ENCODE results near the gene PLCB1. TPM values are rescaled to one million over a fixed set of nuclear protein-coding genes. Genes with fewer than 3 reads are reported as not detected.

The PLCB1 gene
- total and polyA plus RNA-seq, 2 donors (not counting 3 experiments of a cell fraction or from before 2014, with no cell fraction given) = 10.2 to 53.4 TPM

DNA sequence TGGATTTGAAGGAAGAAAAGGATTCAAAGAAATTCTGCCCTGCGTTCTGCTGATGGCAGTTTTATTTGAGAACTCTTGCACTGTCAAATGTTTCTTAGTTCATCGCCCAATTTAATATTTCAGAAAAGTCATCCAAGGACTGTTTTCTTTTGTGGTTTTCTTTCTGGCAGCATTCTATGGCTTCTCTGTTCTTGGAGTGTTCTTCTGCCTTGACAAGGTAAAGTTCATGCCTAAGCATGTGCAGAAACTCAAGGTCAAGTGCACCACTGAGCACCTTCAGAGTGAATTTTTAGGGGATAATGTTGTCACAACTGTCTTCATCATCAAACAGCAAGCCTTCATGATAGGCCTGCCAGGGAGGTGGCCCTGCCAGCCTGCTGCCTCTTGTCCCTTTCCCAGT is 225.6 kb downstream of the PLCB1 start:
- intact Hi-C loops (cut with micrococcal nuclease) = no loop called here
- no peak overlapping the region for H2AFZ ChIP-seq (ENCODE audit: low read depth, low read length)
- H4K20me1 ChIP-seq (replicated peaks; ENCODE audit: control insufficient read depth, extremely low read depth, insufficient read depth, low read length) = peaks cover 3% of the 10 kb centered on the region
- ChIA-PET POLR2A (no interaction called here), CTCF (interaction anchor here (1.2 kb wide), 1 partner anchor 10 kb away, joined by 3 read pairs; no protein-coding TSS in a partner anchor)
- no peak overlapping the region for H3K4me3 ChIP-seq (replicated peaks in 1 of 3; ENCODE audit: insufficient read depth in 1 of 3, low read depth in 1 of 3, low read length in 3 of 3)
- no peak overlapping the region for H3K4me2 ChIP-seq (ENCODE audit: insufficient read depth, low read length)
- no peak overlapping the region for H3K9ac ChIP-seq (replicated peaks; ENCODE audit: extremely low read depth, insufficient read depth, low read length)
- no peak for FAIRE-seq
- no TSS peak for BruUV-seq (replicated peaks)
- H3K36me3 ChIP-seq (ENCODE audit: control insufficient read depth in 2 of 2, extremely low read depth in 1 of 2, insufficient read depth in 2 of 2, low read length in 2 of 2) = no peaks in the 10 kb centered on the region
- H3K27me3 ChIP-seq (ENCODE audit: control insufficient read depth in 2 of 2, insufficient read depth in 2 of 2, low read length in 2 of 2) = no peaks in the 10 kb centered on the region
- H3K4me1 ChIP-seq (ENCODE audit: control insufficient read depth, extremely low read depth, insufficient read depth, low read length) = no peaks in the 10 kb centered on the region
- dilution Hi-C loops (cut with MboI; ENCODE audit: extremely low pct_ligation_motif_present, low sequenced_read_pairs) = no loop called here
- TF ChIP-seq FOS (IDR thresholded peaks at IDR 0.05; ENCODE audit: borderline replicate concordance, insufficient read depth, low read length) (no peak), MYC (IDR thresholded peaks at IDR 0.05; ENCODE audit: low read depth, low read length) (no peak), POLR2A (IDR thresholded peaks at IDR 0.05; ENCODE audit: low read depth, low read length) (no peak), POLR2AphosphoS5 (IDR thresholded peaks at IDR 0.05; ENCODE audit: insufficient read depth, low read depth, low read length) (no peak), JUN (IDR thresholded peaks at IDR 0.05; ENCODE audit: borderline replicate concordance, insufficient read depth, insufficient read length, low read depth) (no peak), GATA2 (IDR thresholded peaks at IDR 0.05; ENCODE audit: insufficient read depth, insufficient read length, low read depth, low read length) (no peak), EZH2 (IDR thresholded peaks at IDR 0.05; ENCODE audit: borderline replicate concordance, low read depth, low read length, severe bottlenecking) (no peak)
- TF ChIP-seq, protein P1, sequence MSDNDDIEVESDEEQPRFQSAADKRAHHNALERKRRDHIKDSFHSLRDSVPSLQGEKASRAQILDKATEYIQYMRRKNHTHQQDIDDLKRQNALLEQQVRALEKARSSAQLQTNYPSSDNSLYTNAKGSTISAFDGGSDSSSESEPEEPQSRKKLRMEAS (IDR thresholded peaks at IDR 0.05; ENCODE audit: insufficient read depth, insufficient read length) = no peak
- TF ChIP-seq, protein P2, sequence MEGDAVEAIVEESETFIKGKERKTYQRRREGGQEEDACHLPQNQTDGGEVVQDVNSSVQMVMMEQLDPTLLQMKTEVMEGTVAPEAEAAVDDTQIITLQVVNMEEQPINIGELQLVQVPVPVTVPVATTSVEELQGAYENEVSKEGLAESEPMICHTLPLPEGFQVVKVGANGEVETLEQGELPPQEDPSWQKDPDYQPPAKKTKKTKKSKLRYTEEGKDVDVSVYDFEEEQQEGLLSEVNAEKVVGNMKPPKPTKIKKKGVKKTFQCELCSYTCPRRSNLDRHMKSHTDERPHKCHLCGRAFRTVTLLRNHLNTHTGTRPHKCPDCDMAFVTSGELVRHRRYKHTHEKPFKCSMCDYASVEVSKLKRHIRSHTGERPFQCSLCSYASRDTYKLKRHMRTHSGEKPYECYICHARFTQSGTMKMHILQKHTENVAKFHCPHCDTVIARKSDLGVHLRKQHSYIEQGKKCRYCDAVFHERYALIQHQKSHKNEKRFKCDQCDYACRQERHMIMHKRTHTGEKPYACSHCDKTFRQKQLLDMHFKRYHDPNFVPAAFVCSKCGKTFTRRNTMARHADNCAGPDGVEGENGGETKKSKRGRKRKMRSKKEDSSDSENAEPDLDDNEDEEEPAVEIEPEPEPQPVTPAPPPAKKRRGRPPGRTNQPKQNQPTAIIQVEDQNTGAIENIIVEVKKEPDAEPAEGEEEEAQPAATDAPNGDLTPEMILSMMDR (IDR thresholded peaks at IDR 0.05; ENCODE audit: extremely low read depth in 1 of 2, insufficient read depth in 1 of 2, low read depth in 1 of 2, low read length in 2 of 2) = no peak
- no peak overlapping the region for H3K27ac ChIP-seq (ENCODE audit: insufficient read depth, low read depth, low read length)
- DNase-seq (ENCODE audit: low read depth, low spot score) = no peak
- no peaks in the 10 kb centered on the region for H3K79me2 ChIP-seq (ENCODE audit: control insufficient read depth, insufficient read depth, low read length)
- H3K9me3 ChIP-seq (replicated peaks; ENCODE audit: control insufficient read depth, insufficient read depth, low read length) = no peaks in the 10 kb centered on the region
- H3K9me1 ChIP-seq (replicated peaks; ENCODE audit: control insufficient read depth, extremely low read depth, insufficient read depth, low read length) = no peaks in the 10 kb centered on the region
